RWPE1 (cell line): ENCODE data around the gene STAMBPL1.
"Not testable (repeated sequence)": the region's sequence is repeated elsewhere in the genome, so short reads cannot be mapped to it uniquely, and the experiment has no call there.

Source experiments
- CTCF ChIA-PET: fragments of 350-600 bp; sonication (Branson Sonifier 250); formaldehyde crosslinking; extraction: SDS; loops from one replicate; lab custom pipeline; 2021; lab: Yijun Ruan, JAX
- POLR2A ChIA-PET: fragments of 400-600 bp; formaldehyde crosslinking; extraction: SDS; loops from one replicate; lab custom pipeline; 2020; ENCODE audit warnings: antibody characterized with exemption; ENCODE audit not compliant: low non-redundant PET; lab: Yijun Ruan, JAX
- DNase-seq: peaks from one replicate; pipeline ENCODE4 v3.0.0; 2012; ENCODE audit warnings: low spot score
- H3K27ac ChIP-seq: fragments of 450-650 bp; 2 replicates; pipeline ENCODE4 v1.5.1; 2017
- CTCF ChIP-seq: fragments of 450-650 bp; conservative IDR thresholded peaks from 2 replicates; pipeline ENCODE4 v1.5.1; 2017; ENCODE audit warnings: low read depth, mild to moderate bottlenecking

Gene STAMBPL1

GRCh38 chr10:88877298-88877697 lies 2.7 kb upstream of the STAMBPL1 start:
- no peak for DNase-seq
- no peak overlapping the region for H3K27ac ChIP-seq
- POLR2A ChIA-PET: no interaction called here
- CTCF ChIA-PET: interaction anchor here (1.0 kb wide), 1 partner anchor 56 kb away, joined by 4 read pairs; no protein-coding TSS in a partner anchor
- no peak for TF ChIP-seq CTCF

GRCh38 chr10:88880282-88881076 lies 434 bp downstream of the STAMBPL1 start:
- TF ChIP-seq CTCF: peak; percentile 23; the same call in 1 of the 2 replicates
- H3K27ac ChIP-seq: peak overlapping the region; percentile 92
- DNase-seq: peak; percentile 84
- CTCF ChIA-PET: interaction anchor here (0.6 to 1.2 kb wide), 8 partner anchors 18 to 1030 kb away, joined by 3 to 6 read pairs (median 4); no protein-coding TSS in a partner anchor
- POLR2A ChIA-PET: interaction anchor here (0.8 kb wide), 1 partner anchor 40 kb away, joined by 3 read pairs; no protein-coding TSS in a partner anchor

GRCh38 chr10:88881320-88881719 lies 1.3 kb downstream of the STAMBPL1 start:
- TF ChIP-seq CTCF: no peak
- peak overlapping the region; percentile 92 for H3K27ac ChIP-seq
- CTCF ChIA-PET: interaction anchor here (0.7 to 1.4 kb wide), 4 partner anchors 19 to 66 kb away, joined by 3 to 5 read pairs (median 4); no protein-coding TSS in a partner anchor
- POLR2A ChIA-PET: no interaction called here
- no peak for DNase-seq

- no peak overlapping the region for H3K27ac ChIP-seq
- POLR2A ChIA-PET: no interaction called here
- CTCF ChIA-PET: interaction anchor here (0.7 to 1.4 kb wide), 4 partner anchors 20 to 65 kb away, joined by 3 to 5 read pairs (median 4); no protein-coding TSS in a partner anchor
- TF ChIP-seq CTCF: no peak
- no peak for DNase-seq
Observed at GRCh38 chr10:88881922-88882645, 2.0 kb downstream of the STAMBPL1 start.

GRCh38 chr10:88882646-88883447 lies 2.8 kb downstream of the STAMBPL1 start:
- POLR2A ChIA-PET, H3K27ac ChIP-seq: not testable (repeated sequence)
- peak; percentile 81 for DNase-seq
- CTCF ChIA-PET: interaction anchor here (0.7 kb wide), 1 partner anchor 15 kb away, joined by 3 read pairs; no protein-coding TSS in a partner anchor

- H3K27ac ChIP-seq: no peak overlapping the region
- ChIA-PET POLR2A (no interaction called here), CTCF (interaction anchor here (0.5 to 0.7 kb wide), 2 partner anchors 14 to 42 kb away, joined by 3 to 5 read pairs; no protein-coding TSS in a partner anchor)
Observed at GRCh38 chr10:88883448-88883809, 3.4 kb downstream of the STAMBPL1 start.

More at GRCh38 chr10:88883448-88883809, 3.4 kb downstream of the STAMBPL1 start:
- TF ChIP-seq CTCF: no peak
- DNase-seq: no peak
